Metanephros (tissue), 1 donor: ENCODE data around the gene TMEM51. TPM values are rescaled to one million over a fixed set of nuclear protein-coding genes. Genes with fewer than 3 reads are reported as not detected.

Experiments used
- total RNA-seq: library from RNA; depleted of rRNA; stranded (reverse); fragments of >200 nt; gene quantifications from one replicate; pipeline ENCODE4 v1.2.3, GENCODE V29; 2014

The TMEM51 gene
- total RNA-seq: 26.0 TPM

GRCh38 chr1:15153184-15153841 lies at the start of gene TMEM51:
TSS of gene TMEM51 (plus strand) at chr1:15153747. CDS start at chr1:15215088, 61,341 bp downstream.

GRCh38 chr1:15246960-15247614 lies 93.5 kb downstream of the TMEM51 start, which contains the start of gene FHAD1:
TSS of gene FHAD1 (plus strand) at chr1:15247223. CDS start at chr1:15251785, 4,562 bp downstream.

Other genes with a start within 250 kb of the TMEM51 start
- gene FHAD1, start 93.5 kb downstream of the TMEM51 start, total RNA-seq: 3.2 TPM